GM19238 (cell line): Measurements from ENCODE around the gene NUP214.
A peak's percentile ranks its signal among the peaks of the same experiment; 100 is the strongest.
"Not testable (repeated sequence)": the region's sequence is repeated elsewhere in the genome, so short reads cannot be mapped to it uniquely, and the experiment has no call there.

Experiments used
- DNase-seq: peaks from one replicate; pipeline ENCODE4 v3.0.0; 2011; ENCODE audit warnings: low spot score; ENCODE audit not compliant: insufficient read length

NUP214 gene

GRCh38 chr9:131258698-131259431 lies 133.5 kb downstream of the NUP214 start:
- no peak for DNase-seq

GRCh38 chr9:131259432-131259898 lies 134.1 kb downstream of the NUP214 start:
- no peak for DNase-seq

GRCh38 chr9:131259916-131260597 lies 134.7 kb downstream of the NUP214 start:
- no peak for DNase-seq

- no peak for DNase-seq
Measured at GRCh38 chr9:131260751-131261452, 135.5 kb downstream of the NUP214 start.

GRCh38 chr9:131262327-131263032 lies 137.1 kb downstream of the NUP214 start:
- DNase-seq, result no peak

GRCh38 chr9:131263033-131263343 lies 137.6 kb downstream of the NUP214 start:
- DNase-seq, result not testable (repeated sequence)

- peak; percentile 1 for DNase-seq
Measured at GRCh38 chr9:131263701-131264100, 138.3 kb downstream of the NUP214 start.

GRCh38 chr9:131264231-131264630 lies 138.8 kb downstream of the NUP214 start:
- peak; percentile 0 for DNase-seq

- peak; percentile 0 for DNase-seq
Measured at GRCh38 chr9:131266266-131267229, 141.2 kb downstream of the NUP214 start.

- DNase-seq, result no peak
Measured at GRCh38 chr9:131270171-131271015, 145.0 kb downstream of the NUP214 start.

- not testable (repeated sequence) for DNase-seq
Measured at GRCh38 chr9:131271016-131271273, 145.6 kb downstream of the NUP214 start.

GRCh38 chr9:131271506-131271931 lies 146.1 kb downstream of the NUP214 start:
- no peak for DNase-seq

GRCh38 chr9:131272212-131272611 lies 146.8 kb downstream of the NUP214 start:
- DNase-seq, result no peak

- no peak for DNase-seq
Measured at GRCh38 chr9:131273146-131273855, 147.9 kb downstream of the NUP214 start.

GRCh38 chr9:131273856-131274673 lies 148.7 kb downstream of the NUP214 start:
- no peak for DNase-seq

GRCh38 chr9:131274674-131275331 lies 149.4 kb downstream of the NUP214 start:
- no peak for DNase-seq

GRCh38 chr9:131275332-131276093 lies 150.1 kb downstream of the NUP214 start:
- no peak for DNase-seq
